ENCODE results near the gene COX18.

The COX18 gene

GRCh38 chr4:73066445-73066844 lies 3.1 kb downstream of the COX18 start:
- Histone ChIP-seq H3K9ac (ENCODE audit: low read length) (no peak overlapping the region), H3K23ac (ENCODE audit: low read length) (no peak overlapping the region), H3K4me1 (ENCODE audit: control insufficient read depth, low read depth, low read length) (no peaks in the 10 kb centered on the region), H3K56ac (ENCODE audit: low read length) (no peak overlapping the region), H3K27ac (ENCODE audit: low read depth, low read length) (no peak overlapping the region), H4K8ac (ENCODE audit: low read depth, low read length) (no peak overlapping the region), H2BK120ac (ENCODE audit: low read depth, low read length) (no peak overlapping the region), H3K18ac (ENCODE audit: low read length) (no peak overlapping the region), H2AK5ac (ENCODE audit: low read length) (no peak overlapping the region), H3K79me1 (ENCODE audit: low read length) (no peaks in the 10 kb centered on the region), H2BK5ac (ENCODE audit: low read length) (no peak overlapping the region), H3K4ac (ENCODE audit: low read depth, low read length) (no peak overlapping the region), H3K4me2 (ENCODE audit: low read length) (no peak overlapping the region), H3K4me3 (ENCODE audit: low read length) (no peak overlapping the region), H3K36me3 (ENCODE audit: control insufficient read depth, insufficient read depth, low read length) (no peaks in the 10 kb centered on the region), H3K79me2 (ENCODE audit: control insufficient read depth, insufficient read depth, low read length) (no peaks in the 10 kb centered on the region), H3K27me3 (ENCODE audit: insufficient read depth, low read length, poor library complexity) (no peaks in the 10 kb centered on the region), H4K5ac (ENCODE audit: low read length) (no peak overlapping the region), H2BK15ac (replicated peaks; ENCODE audit: low read depth) (no peak overlapping the region)
- no peak for DNase-seq
- no CpG with 5 or more reads among the region's 3 CpGs for WGBS (ENCODE audit: extremely low coverage, insufficient coverage, low lambda C conversion rate)

GRCh38 chr4:73064536-73064935 lies 5.0 kb downstream of the COX18 start:
- Histone ChIP-seq H3K18ac (ENCODE audit: low read length) (no peak overlapping the region), H3K4ac (ENCODE audit: low read depth, low read length) (no peak overlapping the region), H2AK5ac (ENCODE audit: low read length) (no peak overlapping the region), H3K4me3 (ENCODE audit: low read length) (no peak overlapping the region), H3K56ac (ENCODE audit: low read length) (no peak overlapping the region), H4K5ac (ENCODE audit: low read length) (no peak overlapping the region), H4K8ac (ENCODE audit: low read depth, low read length) (no peak overlapping the region), H3K9ac (ENCODE audit: low read length) (no peak overlapping the region), H3K79me1 (ENCODE audit: low read length) (no peaks in the 10 kb centered on the region), H3K79me2 (ENCODE audit: control insufficient read depth, insufficient read depth, low read length) (no peaks in the 10 kb centered on the region), H2BK5ac (ENCODE audit: low read length) (no peak overlapping the region), H3K27ac (ENCODE audit: low read depth, low read length) (no peak overlapping the region), H3K4me1 (ENCODE audit: control insufficient read depth, low read depth, low read length) (no peaks in the 10 kb centered on the region), H2BK120ac (ENCODE audit: low read depth, low read length) (no peak overlapping the region), H3K23ac (ENCODE audit: low read length) (no peak overlapping the region), H3K4me2 (ENCODE audit: low read length) (no peak overlapping the region), H2BK15ac (replicated peaks; ENCODE audit: low read depth) (no peak overlapping the region), H3K36me3 (ENCODE audit: control insufficient read depth, insufficient read depth, low read length) (no peaks in the 10 kb centered on the region), H3K27me3 (ENCODE audit: insufficient read depth, low read length, poor library complexity) (no peaks in the 10 kb centered on the region)
- DNase-seq: no peak
- no CpG with 5 or more reads among the region's 4 CpGs for WGBS (ENCODE audit: extremely low coverage, insufficient coverage, low lambda C conversion rate)

GRCh38 chr4:73055241-73055897 lies 14.1 kb downstream of the COX18 start:
- no peak overlapping the region for H2BK5ac ChIP-seq (ENCODE audit: low read length)
- no peaks in the 10 kb centered on the region for H3K4me1 ChIP-seq (ENCODE audit: control insufficient read depth, low read depth, low read length)
- no peaks in the 10 kb centered on the region for H3K79me2 ChIP-seq (ENCODE audit: control insufficient read depth, insufficient read depth, low read length)
- H3K36me3 ChIP-seq (ENCODE audit: control insufficient read depth, insufficient read depth, low read length): no peaks in the 10 kb centered on the region
- no peak overlapping the region for H3K23ac ChIP-seq (ENCODE audit: low read length)
- H3K79me1 ChIP-seq (ENCODE audit: low read length): no peaks in the 10 kb centered on the region
- no peak overlapping the region for H3K4ac ChIP-seq (ENCODE audit: low read depth, low read length)
- H3K9ac ChIP-seq (ENCODE audit: low read length): no peak overlapping the region
- no peak overlapping the region for H3K4me3 ChIP-seq (ENCODE audit: low read length)
- no peaks in the 10 kb centered on the region for H3K27me3 ChIP-seq (ENCODE audit: insufficient read depth, low read length, poor library complexity)
- WGBS (ENCODE audit: extremely low coverage, insufficient coverage, low lambda C conversion rate): no CpG with 5 or more reads among the region's 2 CpGs
- no peak overlapping the region for H4K8ac ChIP-seq (ENCODE audit: low read depth, low read length)
- H3K4me2 ChIP-seq (ENCODE audit: low read length): no peak overlapping the region
- H2BK120ac ChIP-seq (ENCODE audit: low read depth, low read length): no peak overlapping the region
- no peak overlapping the region for H2BK15ac ChIP-seq (replicated peaks; ENCODE audit: low read depth)
- no peak overlapping the region for H2AK5ac ChIP-seq (ENCODE audit: low read length)
- H3K27ac ChIP-seq (ENCODE audit: low read depth, low read length): no peak overlapping the region
- H3K18ac ChIP-seq (ENCODE audit: low read length): no peak overlapping the region
- DNase-seq: no peak
- H3K56ac ChIP-seq (ENCODE audit: low read length): no peak overlapping the region
- H4K5ac ChIP-seq (ENCODE audit: low read length): no peak overlapping the region

- Histone ChIP-seq H3K4me3 (ENCODE audit: low read length) (no peak overlapping the region), H3K79me1 (ENCODE audit: low read length) (no peaks in the 10 kb centered on the region)
Measured at GRCh38 chr4:73053974-73054480, 15.5 kb downstream of the COX18 start.

GRCh38 chr4:73053076-73053475 lies 16.4 kb downstream of the COX18 start:
- H3K9ac ChIP-seq (ENCODE audit: low read length): no peak overlapping the region
- no peak overlapping the region for H2AK5ac ChIP-seq (ENCODE audit: low read length)
- whole genome bisulfite sequencing (ENCODE audit: extremely low coverage, insufficient coverage, low lambda C conversion rate): no CpG with 5 or more reads among the region's 5 CpGs

More at GRCh38 chr4:73053974-73054480, 15.5 kb downstream of the COX18 start:
- DNase-seq: no peak
- no peak overlapping the region for H2BK120ac ChIP-seq (ENCODE audit: low read depth, low read length)
- no peak overlapping the region for H4K8ac ChIP-seq (ENCODE audit: low read depth, low read length)
- H2BK15ac ChIP-seq (replicated peaks; ENCODE audit: low read depth): no peak overlapping the region
- no peaks in the 10 kb centered on the region for H3K4me1 ChIP-seq (ENCODE audit: control insufficient read depth, low read depth, low read length)
- H3K9ac ChIP-seq (ENCODE audit: low read length): no peak overlapping the region
- H3K36me3 ChIP-seq (ENCODE audit: control insufficient read depth, insufficient read depth, low read length): no peaks in the 10 kb centered on the region
- H3K56ac ChIP-seq (ENCODE audit: low read length): peak overlapping the region; percentile 17
- H3K23ac ChIP-seq (ENCODE audit: low read length): no peak overlapping the region
- no peak overlapping the region for H3K4me2 ChIP-seq (ENCODE audit: low read length)
- H2AK5ac ChIP-seq (ENCODE audit: low read length): no peak overlapping the region
- WGBS (ENCODE audit: extremely low coverage, insufficient coverage, low lambda C conversion rate): no CpG with 5 or more reads among the region's 2 CpGs
- no peaks in the 10 kb centered on the region for H3K27me3 ChIP-seq (ENCODE audit: insufficient read depth, low read length, poor library complexity)
- H3K4ac ChIP-seq (ENCODE audit: low read depth, low read length): no peak overlapping the region
- H3K79me2 ChIP-seq (ENCODE audit: control insufficient read depth, insufficient read depth, low read length): no peaks in the 10 kb centered on the region
- H2BK5ac ChIP-seq (ENCODE audit: low read length): no peak overlapping the region
- H4K5ac ChIP-seq (ENCODE audit: low read length): no peak overlapping the region
- no peak overlapping the region for H3K18ac ChIP-seq (ENCODE audit: low read length)
- no peak overlapping the region for H3K27ac ChIP-seq (ENCODE audit: low read depth, low read length)

GRCh38 chr4:73051625-73052024 lies 17.9 kb downstream of the COX18 start:
- H3K56ac ChIP-seq (ENCODE audit: low read length): no peak overlapping the region
- no peak for DNase-seq

More at GRCh38 chr4:73053076-73053475, 16.4 kb downstream of the COX18 start:
- Histone ChIP-seq H3K4me3 (ENCODE audit: low read length) (no peak overlapping the region), H3K4me2 (ENCODE audit: low read length) (no peak overlapping the region), H3K23ac (ENCODE audit: low read length) (no peak overlapping the region), H2BK5ac (ENCODE audit: low read length) (no peak overlapping the region), H3K79me2 (ENCODE audit: control insufficient read depth, insufficient read depth, low read length) (no peaks in the 10 kb centered on the region), H3K79me1 (ENCODE audit: low read length) (no peaks in the 10 kb centered on the region), H3K27ac (ENCODE audit: low read depth, low read length) (no peak overlapping the region), H3K56ac (ENCODE audit: low read length) (no peak overlapping the region), H4K5ac (ENCODE audit: low read length) (no peak overlapping the region), H4K8ac (ENCODE audit: low read depth, low read length) (no peak overlapping the region), H2BK15ac (replicated peaks; ENCODE audit: low read depth) (no peak overlapping the region), H3K4ac (ENCODE audit: low read depth, low read length) (no peak overlapping the region), H3K4me1 (ENCODE audit: control insufficient read depth, low read depth, low read length) (no peaks in the 10 kb centered on the region), H3K36me3 (ENCODE audit: control insufficient read depth, insufficient read depth, low read length) (no peaks in the 10 kb centered on the region), H2BK120ac (ENCODE audit: low read depth, low read length) (no peak overlapping the region), H3K18ac (ENCODE audit: low read length) (no peak overlapping the region), H3K27me3 (ENCODE audit: insufficient read depth, low read length, poor library complexity) (no peaks in the 10 kb centered on the region)
- no peak for DNase-seq

More at GRCh38 chr4:73051625-73052024, 17.9 kb downstream of the COX18 start:
- no peak overlapping the region for H4K8ac ChIP-seq (ENCODE audit: low read depth, low read length)
- H2BK5ac ChIP-seq (ENCODE audit: low read length): no peak overlapping the region
- no peak overlapping the region for H4K5ac ChIP-seq (ENCODE audit: low read length)
- no peak overlapping the region for H3K23ac ChIP-seq (ENCODE audit: low read length)
- H2AK5ac ChIP-seq (ENCODE audit: low read length): no peak overlapping the region
- no peaks in the 10 kb centered on the region for H3K36me3 ChIP-seq (ENCODE audit: control insufficient read depth, insufficient read depth, low read length)
- no peak overlapping the region for H3K4me3 ChIP-seq (ENCODE audit: low read length)
- no CpG with 5 or more reads among the region's 1 CpG for WGBS (ENCODE audit: extremely low coverage, insufficient coverage, low lambda C conversion rate)
- no peak overlapping the region for H3K27ac ChIP-seq (ENCODE audit: low read depth, low read length)
- H3K27me3 ChIP-seq (ENCODE audit: insufficient read depth, low read length, poor library complexity): no peaks in the 10 kb centered on the region
- H3K9ac ChIP-seq (ENCODE audit: low read length): no peak overlapping the region
- H3K4me2 ChIP-seq (ENCODE audit: low read length): no peak overlapping the region
- no peak overlapping the region for H3K4ac ChIP-seq (ENCODE audit: low read depth, low read length)
- H3K79me2 ChIP-seq (ENCODE audit: control insufficient read depth, insufficient read depth, low read length): no peaks in the 10 kb centered on the region
- H2BK15ac ChIP-seq (replicated peaks; ENCODE audit: low read depth): no peak overlapping the region
- no peak overlapping the region for H3K18ac ChIP-seq (ENCODE audit: low read length)
- H3K79me1 ChIP-seq (ENCODE audit: low read length): no peaks in the 10 kb centered on the region
- H2BK120ac ChIP-seq (ENCODE audit: low read depth, low read length): no peak overlapping the region
- no peaks in the 10 kb centered on the region for H3K4me1 ChIP-seq (ENCODE audit: control insufficient read depth, low read depth, low read length)
